Measurements from ENCODE around the gene USP54. TPM values are rescaled to one million over a fixed set of nuclear protein-coding genes. Genes with fewer than 3 reads are reported as not detected.
"Not testable (repeated sequence)": the region's sequence is repeated elsewhere in the genome, so short reads cannot be mapped to it uniquely, and the experiment has no call there.

Gene USP54
- total and polyA plus RNA-seq, 2 donors (not counting 1 experiment from before 2014, with no cell fraction given), result 2.3 to 12.9 TPM

GRCh38 chr10:73581918-73582317 lies 9.2 kb downstream of the USP54 start:
- Histone ChIP-seq H3K36me3 (replicated peaks in 1 of 2; ENCODE audit: control extremely low read depth in 1 of 2, control insufficient read depth in 1 of 2, extremely low read depth in 1 of 2, insufficient read depth in 2 of 2, low read length in 1 of 2) (no peaks in the 10 kb centered on the region), H3K27me3 (replicated peaks in 1 of 4; ENCODE audit: control extremely low read depth in 1 of 4, control insufficient read depth in 3 of 4, insufficient read depth in 4 of 4, low read length in 3 of 4) (no peaks in the 10 kb centered on the region), H3K4me3 (ENCODE audit: control extremely low read depth in 1 of 5, extremely low read depth in 1 of 5, insufficient read depth in 1 of 5, low read depth in 2 of 5, low read length in 4 of 5) (no peak overlapping the region), H4K20me1 (ENCODE audit: control insufficient read depth, insufficient read depth, low read length, poor library complexity, severe bottlenecking) (no peaks in the 10 kb centered on the region), H3K4me2 (replicated peaks; ENCODE audit: low read depth, low read length, poor library complexity, severe bottlenecking) (no peak overlapping the region), H2AFZ (ENCODE audit: insufficient read depth, low read depth, low read length, poor library complexity, severe bottlenecking) (no peak overlapping the region), H3K27ac (ENCODE audit: low read length in 2 of 2) (no peak overlapping the region), H3K9ac (ENCODE audit: low read length) (no peak overlapping the region), H3K9me3 (ENCODE audit: control extremely low read depth in 1 of 3, control insufficient read depth in 2 of 3, insufficient read depth in 1 of 3, low read length in 2 of 3) (peaks cover 0 to 2% (median 0%) of the 10 kb centered on the region in 3 donors), H3K4me1 (ENCODE audit: control insufficient read depth in 2 of 2, insufficient read depth in 2 of 2, low read length in 2 of 2) (no peaks in the 10 kb centered on the region), H3K79me2 (ENCODE audit: control insufficient read depth, insufficient read depth, low read length) (no peaks in the 10 kb centered on the region)
- intact Hi-C loops (cut with micrococcal nuclease), result no loop called here
- DNase-seq (no peak), ATAC-seq (ENCODE audit: low read depth) (no peak)
- Mint-ChIP-seq H3K9me3 (ENCODE audit: insufficient read depth) (no peaks in the 10 kb centered on the region), H3K27ac (no peak overlapping the region), H3K4me1 (no peaks in the 10 kb centered on the region), H3K27me3 (no peaks in the 10 kb centered on the region), H3K4me3 (no peak overlapping the region)
- TF ChIP-seq CTCF (IDR thresholded peaks at IDR 0.05), result no peak
- TF ChIP-seq EZH2 (IDR thresholded peaks at IDR 0.05; ENCODE audit: borderline replicate concordance, insufficient read depth, low read depth, low read length, poor library complexity, severe bottlenecking), result no peak
- ChIA-PET CTCF (no interaction called here), POLR2A (no interaction called here)
- WGBS (ENCODE audit: insufficient coverage), result 100% methylated on average over 1 of the region's 2 CpGs

GRCh38 chr10:73578927-73579326 lies 12.2 kb downstream of the USP54 start:
- H3K4me1 Mint-ChIP-seq; H2AFZ ChIP-seq (ENCODE audit: insufficient read depth, low read depth, low read length, poor library complexity, severe bottlenecking); H3K4me2 ChIP-seq (replicated peaks; ENCODE audit: low read depth, low read length, poor library complexity, severe bottlenecking); H3K4me3 Mint-ChIP-seq; POLR2A ChIA-PET; CTCF ChIA-PET; H3K27ac Mint-ChIP-seq; H3K27me3 ChIP-seq (replicated peaks in 1 of 4; ENCODE audit: control extremely low read depth in 1 of 4, control insufficient read depth in 3 of 4, insufficient read depth in 4 of 4, low read length in 3 of 4); H3K79me2 ChIP-seq (ENCODE audit: control insufficient read depth, insufficient read depth, low read length); H3K27me3 Mint-ChIP-seq; H3K9ac ChIP-seq (ENCODE audit: low read length); DNase-seq; ATAC-seq (ENCODE audit: low read depth); H3K4me1 ChIP-seq (ENCODE audit: control insufficient read depth in 2 of 2, insufficient read depth in 2 of 2, low read length in 2 of 2); H3K27ac ChIP-seq (ENCODE audit: low read length in 2 of 2); H3K9me3 ChIP-seq (ENCODE audit: control extremely low read depth in 1 of 3, control insufficient read depth in 2 of 3, insufficient read depth in 1 of 3, low read length in 2 of 3); H4K20me1 ChIP-seq (ENCODE audit: control insufficient read depth, insufficient read depth, low read length, poor library complexity, severe bottlenecking); H3K4me3 ChIP-seq (ENCODE audit: control extremely low read depth in 1 of 5, extremely low read depth in 1 of 5, insufficient read depth in 1 of 5, low read depth in 2 of 5, low read length in 4 of 5); H3K9me3 Mint-ChIP-seq (ENCODE audit: insufficient read depth); H3K36me3 ChIP-seq (replicated peaks in 1 of 2; ENCODE audit: control extremely low read depth in 1 of 2, control insufficient read depth in 1 of 2, extremely low read depth in 1 of 2, insufficient read depth in 2 of 2, low read length in 1 of 2); intact Hi-C loops (cut with micrococcal nuclease): not testable (repeated sequence)
- WGBS (ENCODE audit: insufficient coverage), result no CpG with 5 or more reads among the region's 6 CpGs

Data from B cell (primary cell).